NB4 (cell line): ENCODE measurements around the gene AHCY.

Experiments
- CTCF ChIP-seq: IDR thresholded peaks from one replicate; pipeline ENCODE4 v1.5.1; 2012; ENCODE audit warnings: low read depth, low read length
- POLR2A ChIP-seq: IDR thresholded peaks from 2 replicates; pipeline ENCODE4 v1.6.1; 2011; ENCODE audit warnings: mild to moderate bottlenecking; ENCODE audit not compliant: insufficient read length; ENCODE audit errors: extremely low read depth

GRCh38 chr20:34302723-34303533 is at the start of gene AHCY:
- TF ChIP-seq CTCF = no peak
- TF ChIP-seq POLR2A = peak; percentile 80
